SK-N-MC (cell line): ENCODE data around the gene ANKRD35.

Experiments used
- EZH2 ChIP-seq: fragments of 200-600 bp; sonication (generic); IDR thresholded peaks from one replicate; pipeline ENCODE4 v1.6.1; 2017; ENCODE audit warnings: antibody characterized with exemption
- POLR2AphosphoS5 ChIP-seq: IDR thresholded peaks from 2 replicates; pipeline ENCODE4 v1.6.1; 2012; ENCODE audit warnings: mild to moderate bottlenecking, low read depth, low read length, borderline replicate concordance

- TF ChIP-seq POLR2AphosphoS5 (peak; percentile 65), EZH2 (no peak)
These were observed 40.0 kb downstream of the ANKRD35 start, which contains the start of gene NUDT17 for GRCh38 chr1:145845514-145846161.
